GM12878 (cell line): Measurements from ENCODE around the gene SIT1. TPM values are rescaled to one million over a fixed set of nuclear protein-coding genes. Genes with fewer than 3 reads are reported as not detected.

Experiments used
- ATAC-seq: fragments of 200-7000 bp; cut with Tn5 transposase; 3 replicates; pipeline ENCODE4 v1.9.1; 2020; ENCODE audit warnings: mild to moderate bottlenecking, moderate library complexity
- BruUV-seq: library from RNA; stranded (reverse); fragments of 400-500 nt; replicated peaks from 2 replicates; lab custom pipeline; 2021; lab: Mats Ljungman, UMichigan
- CTCF ChIA-PET: fragments of 300-600 bp; sonication (Branson Sonifier 250); formaldehyde crosslinking; extraction: SDS; loops from one replicate; lab custom pipeline; 2021; ENCODE audit warnings: inconsistent platforms; lab: Yijun Ruan, JAX
- POLR2A ChIA-PET: fragments of 350-600 bp; formaldehyde crosslinking; extraction: SDS; loops from one replicate; lab custom pipeline; 2021; ENCODE audit warnings: inconsistent platforms; lab: Charles Lee
- RAD21 ChIA-PET: fragments of 300-600 bp; sonication (Branson Sonifier 250); formaldehyde crosslinking; loops from one replicate; lab custom pipeline; 2023; ENCODE audit warnings: antibody characterized with exemption; ENCODE audit not compliant: unreplicated experiment; lab: Charles Lee
- SMC1A ChIA-PET: fragments of 300-600 bp; sonication (Branson Sonifier 250); formaldehyde crosslinking; loops from one replicate; lab custom pipeline; 2023; ENCODE audit not compliant: unreplicated experiment, uncharacterized antibody; lab: Charles Lee
- DNase-seq: peaks from one replicate; pipeline ENCODE4 v3.0.0-alpha.2; 2011; ENCODE audit warnings: low read depth, low spot score
- FAIRE-seq: peaks from 3 replicates; lab custom pipeline; 2011; peaks lifted over from hg19 to GRCh38; lab: Jason Lieb, UNC
- H2AFZ ChIP-seq: 2 replicates; pipeline ENCODE4 v1.6.0; 2011; ENCODE audit warnings: low read depth, low read length, control low read depth; ENCODE audit not compliant: control insufficient read depth
- H3K27ac ChIP-seq: 2 replicates; pipeline ENCODE4 v1.5.1; 2011; ENCODE audit warnings: control low read depth; ENCODE audit not compliant: control insufficient read depth, insufficient read depth
- H3K27me3 ChIP-seq, 2 experiments: replicated peaks in 1 of 2; 2 replicates each; pipeline versions ENCODE4 v1.6.0 to v1.6.1; 2011; ENCODE audit warnings: low read length in 1 of 2; ENCODE audit not compliant: control insufficient read depth in 2 of 2, insufficient read depth in 2 of 2
- H3K36me3 ChIP-seq, 2 experiments: 2 replicates each; pipeline ENCODE4 v1.5.1; 2011; ENCODE audit warnings: low read length in 1 of 2; ENCODE audit not compliant: control insufficient read depth in 2 of 2, insufficient read depth in 2 of 2
- H3K4me1 ChIP-seq: 2 replicates; pipeline ENCODE4 v1.6.1; 2011; ENCODE audit warnings: mild to moderate bottlenecking, low read length, moderate library complexity, mixed read lengths; ENCODE audit not compliant: control insufficient read depth, insufficient read depth
- H3K4me2 ChIP-seq: 2 replicates; pipeline ENCODE4 v1.6.0; 2011; ENCODE audit warnings: control low read depth; ENCODE audit not compliant: control insufficient read depth, insufficient read depth
- H3K4me3 ChIP-seq: fragments of 200-600 bp; sonication (generic); 2 replicates; pipeline ENCODE4 v1.5.1; 2016
- H3K79me2 ChIP-seq: 2 replicates; pipeline ENCODE4 v1.6.0; 2011; ENCODE audit warnings: low read length; ENCODE audit not compliant: control insufficient read depth, insufficient read depth
- H3K9ac ChIP-seq: 2 replicates; pipeline ENCODE4 v1.8.0; 2011; ENCODE audit warnings: low read length, control low read depth, mixed read lengths; ENCODE audit not compliant: control insufficient read depth, insufficient read depth
- H3K9me3 ChIP-seq: replicated peaks from 3 replicates; pipeline ENCODE4 v1.5.1; 2011; ENCODE audit warnings: mild to moderate bottlenecking, low read length; ENCODE audit not compliant: control insufficient read depth, insufficient read depth
- H4K20me1 ChIP-seq: 2 replicates; pipeline ENCODE4 v1.6.0; 2011; ENCODE audit not compliant: control insufficient read depth, insufficient read depth
- ASH2L ChIP-seq: fragments of 300-600, 200-600 bp; sonication (generic); IDR thresholded peaks from 2 replicates; pipeline ENCODE4 v1.6.1; 2017; ENCODE audit warnings: low read depth, mild to moderate bottlenecking, borderline replicate concordance
- BCL3 ChIP-seq: IDR thresholded peaks from 2 replicates; pipeline ENCODE4 v1.6.1; 2011; ENCODE audit warnings: borderline replicate concordance, low read depth, mild to moderate bottlenecking, moderate library complexity, low read length; ENCODE audit not compliant: insufficient read depth, poor library complexity, severe bottlenecking
- E2F4 ChIP-seq: IDR thresholded peaks from 2 replicates; pipeline ENCODE4 v1.6.1; 2012; ENCODE audit warnings: low read depth, low read length, improper control_type of control experiment
- EED ChIP-seq: sonication (generic); IDR thresholded peaks from 2 replicates; pipeline ENCODE4 v1.6.1; 2016; ENCODE audit warnings: antibody characterized with exemption, low read depth
- GATAD2B ChIP-seq: fragments of 450-650 bp; conservative IDR thresholded peaks from 2 replicates; pipeline ENCODE4 v1.6.1; 2017; ENCODE audit warnings: low read depth, mild to moderate bottlenecking, moderate library complexity
- MEF2B ChIP-seq: fragments of 450-650 bp; IDR thresholded peaks from 2 replicates; pipeline ENCODE4 v1.6.1; 2018; ENCODE audit warnings: mild to moderate bottlenecking, moderate library complexity; ENCODE audit not compliant: partially characterized antibody, poor library complexity, severe bottlenecking
- NFYB ChIP-seq: IDR thresholded peaks from 2 replicates; pipeline ENCODE4 v1.6.1; 2011; ENCODE audit warnings: low read depth, mild to moderate bottlenecking, low read length, improper control_type of control experiment, moderate library complexity; ENCODE audit not compliant: insufficient read depth
- POLR2A ChIP-seq: IDR thresholded peaks from 2 replicates; pipeline ENCODE4 v1.6.1; 2011; ENCODE audit warnings: low read depth, mild to moderate bottlenecking, low read length
- POLR2AphosphoS2 ChIP-seq: IDR thresholded peaks from 2 replicates; pipeline ENCODE4 v1.6.1; 2011; ENCODE audit warnings: low read depth, mild to moderate bottlenecking, low read length, improper control_type of control experiment, moderate library complexity
- TCF3 ChIP-seq: IDR thresholded peaks from 2 replicates; pipeline ENCODE4 v1.6.1; 2012; ENCODE audit warnings: low read depth, mild to moderate bottlenecking, low read length, borderline replicate concordance; ENCODE audit not compliant: insufficient read depth
- ZNF207 ChIP-seq: fragments of 450-650 bp; IDR thresholded peaks from 2 replicates; pipeline ENCODE4 v1.6.1; 2014; ENCODE audit warnings: antibody characterized with exemption, mild to moderate bottlenecking, borderline replicate concordance
- ZNF217 ChIP-seq: fragments of 450-650 bp; IDR thresholded peaks from 2 replicates; pipeline ENCODE4 v1.6.1; 2017; ENCODE audit warnings: antibody characterized with exemption, mild to moderate bottlenecking
- ZNF24 ChIP-seq: fragments of 450-650 bp; IDR thresholded peaks from 2 replicates; pipeline ENCODE4 v1.6.1; 2017; ENCODE audit warnings: antibody characterized with exemption, mild to moderate bottlenecking
- ZNF384 ChIP-seq: IDR thresholded peaks from 2 replicates; pipeline ENCODE4 v1.6.1; 2012; ENCODE audit warnings: low read depth, mild to moderate bottlenecking, low read length, improper control_type of control experiment, borderline replicate concordance
- WGBS: methylation state at CpG from one replicate; pipeline ENCODE4 v1.1.6; 2016; ENCODE audit warnings: low lambda C conversion rate; ENCODE audit not compliant: insufficient replicate concordance, insufficient coverage; ENCODE audit errors: missing lambda C conversion rate; 5-methylcytosine and 5-hydroxymethylcytosine counted together
- in situ Hi-C: fragments of 300-500 bp; cut with MboI; formaldehyde crosslinking; loops from 9 replicates; pipeline ENCODE4 v1.14.3; 2018; ENCODE audit warnings: mixed read lengths
- intact Hi-C: fragments of 100-400 bp; cut with micrococcal nuclease; formaldehyde crosslinking; loops from one replicate; pipeline ENCODE4 v1.14.2; 2022; ENCODE audit not compliant: unreplicated experiment
- polyA plus RNA-seq, 11 experiments: library from polyadenylated mRNA; depleted of rRNA in 4 of 11; unstranded in 6 of 11; stranded (reverse) in 5 of 11; fragments of >200 nt; fragmentation: Nextera tagmentation in 4 of 11; fragmentation: Illumina TruSeq in 1 of 11; extraction: Ambion mirVana in 4 of 11; extraction: Trizol in 1 of 11; gene quantifications; 1 replicate in 1 of 11; 2 replicates in 10 of 11; pipeline versions ENCODE4 v1.2.1 to v1.2.3, GENCODE V29; 2011 to 2016; ENCODE audit warnings: inconsistent platforms in 2 of 11, missing spikeins in 2 of 11, low read depth in 1 of 11
- total RNA-seq, 4 experiments: library from RNA; depleted of rRNA in 3 of 4; stranded (reverse); fragments of >200 nt in 3 of 4; fragmentation: Illumina TruSeq in 1 of 4; extraction: Trizol in 1 of 4; gene quantifications; 2 replicates each; pipeline versions ENCODE4 v1.2.1 to v1.2.3, GENCODE V29; 2013 to 2021
- TF ChIP-seq, protein P1 (sequence below): fragments of 450-650 bp; IDR thresholded peaks from 2 replicates; pipeline ENCODE4 v1.6.1; 2016; ENCODE audit warnings: mild to moderate bottlenecking, moderate library complexity, borderline replicate concordance

Gene SIT1
- total and polyA plus RNA-seq, 10 of the 15 experiments (the other 5 are each of a cell fraction or from before 2014, with no cell fraction given): 0.97 to 137 (median 59.7) TPM

DNA sequence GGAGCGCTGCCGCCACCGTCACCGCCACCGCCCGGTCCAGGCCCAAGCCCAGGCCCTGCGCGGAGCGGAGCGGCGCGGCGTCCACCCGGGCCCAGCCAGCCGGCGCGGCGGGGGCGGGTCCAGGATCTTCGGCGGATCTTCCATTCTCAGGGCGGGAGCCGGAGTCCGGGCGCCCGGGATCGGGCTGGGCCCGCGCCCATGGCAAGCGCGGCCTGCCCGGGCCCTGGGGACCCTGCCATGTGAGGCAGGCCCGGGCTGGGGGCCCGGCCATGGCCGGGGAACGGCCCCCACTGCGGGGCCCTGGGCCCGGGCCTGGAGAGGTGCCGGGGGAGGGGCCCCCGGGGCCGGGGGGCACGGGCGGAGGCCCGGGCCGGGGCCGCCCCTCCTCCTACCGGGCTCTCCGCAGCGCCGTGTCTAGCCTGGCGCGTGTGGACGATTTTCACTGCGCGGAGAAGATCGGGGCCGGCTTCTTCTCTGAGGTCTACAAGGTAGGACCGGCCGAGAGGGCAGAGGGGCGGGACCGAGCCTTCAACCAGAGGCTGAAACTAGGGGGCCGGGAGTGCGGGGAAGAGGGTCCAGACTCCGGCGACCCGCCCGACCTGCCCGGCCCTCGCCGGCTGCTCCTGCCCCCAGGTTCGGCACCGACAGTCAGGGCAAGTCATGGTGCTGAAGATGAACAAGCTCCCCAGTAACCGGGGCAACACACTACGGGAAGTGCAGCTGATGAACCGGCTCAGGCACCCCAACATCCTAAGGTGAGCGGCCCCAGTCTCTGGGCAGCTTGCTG lies 45.2 kb downstream of the SIT1 start:
- Histone ChIP-seq H3K27me3 (no peaks in the 10 kb centered on the region), H2AFZ (peak overlapping the region; percentile 30), H4K20me1 (no peaks in the 10 kb centered on the region), H3K9me3 (no peaks in the 10 kb centered on the region; the same call in 2 of the 3 replicates), H3K9ac (peak overlapping the region; percentile 55; the same call in 1 of the 2 replicates), H3K4me2 (peak overlapping the region; percentile 79), H3K79me2 (no peaks in the 10 kb centered on the region; the same call in 1 of the 2 replicates), H3K27ac (peak overlapping the region; percentile 54), H3K4me3 (peak overlapping the region; percentile 81), H3K36me3 (no peaks in the 10 kb centered on the region; a peak in 1 of 4 replicates), H3K4me1 (peaks cover 8% of the 10 kb centered on the region)
- under 1% methylated on average over 39 of the region's 76 CpGs for WGBS
- no TSS peak for BruUV-seq
- no peak for ATAC-seq
- FAIRE-seq: no peak
- CTCF ChIA-PET: interaction anchor here (0.8 to 3.1 kb wide), 10 partner anchors 10 to 418 kb away, joined by 3 to 53 read pairs (median 5); partner anchors contain the start of genes CCDC107 and RMRP
- POLR2A ChIA-PET: interaction anchor here (0.5 to 3.1 kb wide), 15 partner anchors 11 to 125 kb away, joined by 3 to 18 read pairs (median 4); partner anchors contain the start of genes CCDC107, CD72, RMRP and SIT1
- RAD21 ChIA-PET: interaction anchor here (0.9 to 3.5 kb wide), 11 partner anchors 10 to 127 kb away, joined by 3 to 57 read pairs (median 5); partner anchors contain the start of genes CCDC107, CD72, CREB3 and RMRP
- in situ Hi-C loops (loop anchor here (5.0 kb wide), 1 partner anchor 122 kb away; no protein-coding TSS in a partner anchor), intact Hi-C loops (loop anchor here (2.0 to 10.0 kb wide), 3 partner anchors 41 to 491 kb away; partner anchors contain the start of genes ATOSB, HINT2 and SPAG8)
- SMC1A ChIA-PET: interaction anchor here (0.8 to 3.3 kb wide), 5 partner anchors 10 to 55 kb away, joined by 3 to 34 read pairs (median 4); partner anchors contain the start of genes CCDC107, CD72 and RMRP
- no peak for DNase-seq
- no peak for TF ChIP-seq TCF3
- no peak for TF ChIP-seq ZNF384
- no peak for TF ChIP-seq MEF2B
- TF ChIP-seq ZNF24: no peak
- no peak for TF ChIP-seq ASH2L
- no peak for TF ChIP-seq BCL3
- TF ChIP-seq EED: 0 out of 2 replicates have a peak, but pooled peaks have one; percentile 18
- TF ChIP-seq POLR2A: peak; percentile 31
- no peak for TF ChIP-seq ZNF207
- no peak for TF ChIP-seq NFYB
- TF ChIP-seq, protein P1, sequence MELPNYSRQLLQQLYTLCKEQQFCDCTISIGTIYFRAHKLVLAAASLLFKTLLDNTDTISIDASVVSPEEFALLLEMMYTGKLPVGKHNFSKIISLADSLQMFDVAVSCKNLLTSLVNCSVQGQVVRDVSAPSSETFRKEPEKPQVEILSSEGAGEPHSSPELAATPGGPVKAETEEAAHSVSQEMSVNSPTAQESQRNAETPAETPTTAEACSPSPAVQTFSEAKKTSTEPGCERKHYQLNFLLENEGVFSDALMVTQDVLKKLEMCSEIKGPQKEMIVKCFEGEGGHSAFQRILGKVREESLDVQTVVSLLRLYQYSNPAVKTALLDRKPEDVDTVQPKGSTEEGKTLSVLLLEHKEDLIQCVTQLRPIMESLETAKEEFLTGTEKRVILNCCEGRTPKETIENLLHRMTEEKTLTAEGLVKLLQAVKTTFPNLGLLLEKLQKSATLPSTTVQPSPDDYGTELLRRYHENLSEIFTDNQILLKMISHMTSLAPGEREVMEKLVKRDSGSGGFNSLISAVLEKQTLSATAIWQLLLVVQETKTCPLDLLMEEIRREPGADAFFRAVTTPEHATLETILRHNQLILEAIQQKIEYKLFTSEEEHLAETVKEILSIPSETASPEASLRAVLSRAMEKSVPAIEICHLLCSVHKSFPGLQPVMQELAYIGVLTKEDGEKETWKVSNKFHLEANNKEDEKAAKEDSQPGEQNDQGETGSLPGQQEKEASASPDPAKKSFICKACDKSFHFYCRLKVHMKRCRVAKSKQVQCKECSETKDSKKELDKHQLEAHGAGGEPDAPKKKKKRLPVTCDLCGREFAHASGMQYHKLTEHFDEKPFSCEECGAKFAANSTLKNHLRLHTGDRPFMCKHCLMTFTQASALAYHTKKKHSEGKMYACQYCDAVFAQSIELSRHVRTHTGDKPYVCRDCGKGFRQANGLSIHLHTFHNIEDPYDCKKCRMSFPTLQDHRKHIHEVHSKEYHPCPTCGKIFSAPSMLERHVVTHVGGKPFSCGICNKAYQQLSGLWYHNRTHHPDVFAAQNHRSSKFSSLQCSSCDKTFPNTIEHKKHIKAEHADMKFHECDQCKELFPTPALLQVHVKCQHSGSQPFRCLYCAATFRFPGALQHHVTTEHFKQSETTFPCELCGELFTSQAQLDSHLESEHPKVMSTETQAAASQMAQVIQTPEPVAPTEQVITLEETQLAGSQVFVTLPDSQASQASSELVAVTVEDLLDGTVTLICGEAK: no peak
- TF ChIP-seq E2F4: no peak
- no peak for TF ChIP-seq ZNF217
- TF ChIP-seq GATAD2B: peak; percentile 46; the same call in 1 of the 2 replicates
- no peak for TF ChIP-seq POLR2AphosphoS2
